ENCODE results near the gene GCKR.

The GCKR gene, protein sequence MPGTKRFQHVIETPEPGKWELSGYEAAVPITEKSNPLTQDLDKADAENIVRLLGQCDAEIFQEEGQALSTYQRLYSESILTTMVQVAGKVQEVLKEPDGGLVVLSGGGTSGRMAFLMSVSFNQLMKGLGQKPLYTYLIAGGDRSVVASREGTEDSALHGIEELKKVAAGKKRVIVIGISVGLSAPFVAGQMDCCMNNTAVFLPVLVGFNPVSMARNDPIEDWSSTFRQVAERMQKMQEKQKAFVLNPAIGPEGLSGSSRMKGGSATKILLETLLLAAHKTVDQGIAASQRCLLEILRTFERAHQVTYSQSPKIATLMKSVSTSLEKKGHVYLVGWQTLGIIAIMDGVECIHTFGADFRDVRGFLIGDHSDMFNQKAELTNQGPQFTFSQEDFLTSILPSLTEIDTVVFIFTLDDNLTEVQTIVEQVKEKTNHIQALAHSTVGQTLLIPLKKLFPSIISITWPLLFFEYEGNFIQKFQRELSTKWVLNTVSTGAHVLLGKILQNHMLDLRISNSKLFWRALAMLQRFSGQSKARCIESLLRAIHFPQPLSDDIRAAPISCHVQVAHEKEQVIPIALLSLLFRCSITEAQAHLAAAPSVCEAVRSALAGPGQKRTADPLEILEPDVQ

DNA sequence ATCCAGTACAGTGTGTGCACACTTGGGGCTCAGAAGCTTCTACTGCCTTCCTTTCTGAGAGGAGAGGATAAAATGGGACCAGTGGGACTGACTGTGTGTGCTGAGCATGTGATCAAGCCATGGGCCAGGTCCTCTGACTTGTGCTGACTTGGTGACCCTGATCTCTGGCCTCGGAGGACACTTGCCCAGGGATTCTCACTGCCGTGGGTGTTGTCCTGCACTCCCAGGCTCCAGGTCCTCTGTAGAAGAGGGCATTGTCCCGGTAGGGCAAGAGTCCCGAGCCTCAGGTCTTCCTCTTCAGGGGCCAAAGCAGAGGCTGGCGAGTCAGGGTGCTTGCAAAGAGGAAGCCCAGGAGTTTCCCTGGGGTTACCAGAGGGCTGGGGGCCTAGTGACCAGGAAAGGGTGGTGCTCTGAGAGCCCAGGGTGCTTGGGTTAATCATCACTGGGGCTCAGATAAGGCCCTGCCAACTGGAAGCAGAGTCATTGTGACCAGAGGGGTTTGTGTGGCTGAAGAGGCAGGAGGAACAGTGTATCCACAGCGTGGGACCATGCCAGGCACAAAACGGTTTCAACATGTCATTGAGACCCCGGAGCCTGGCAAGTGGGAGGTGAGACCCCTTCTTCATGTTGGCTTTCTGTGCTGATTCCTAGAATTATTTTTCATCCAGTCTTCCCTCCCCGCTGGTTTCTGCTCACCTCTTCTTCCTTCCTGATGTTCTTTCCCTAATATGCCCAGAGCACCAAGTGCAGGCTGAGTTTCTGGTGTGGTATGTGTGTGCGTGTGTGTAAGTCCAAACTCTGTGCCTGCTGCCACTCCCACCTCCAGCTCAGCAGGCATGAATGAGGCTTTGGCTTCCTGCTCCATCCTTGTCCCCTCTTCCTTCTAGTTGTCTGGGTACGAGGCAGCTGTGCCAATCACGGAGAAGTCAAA lies at the start of gene GCKR:
Gene GCKR, plus strand, starts transcription at position 483 of the 931 bp plus-strand sequence. Its CDS starts 66 bp downstream, at position 549.
- DNase-seq (ENCODE audit: low read depth), result no peak

DNA sequence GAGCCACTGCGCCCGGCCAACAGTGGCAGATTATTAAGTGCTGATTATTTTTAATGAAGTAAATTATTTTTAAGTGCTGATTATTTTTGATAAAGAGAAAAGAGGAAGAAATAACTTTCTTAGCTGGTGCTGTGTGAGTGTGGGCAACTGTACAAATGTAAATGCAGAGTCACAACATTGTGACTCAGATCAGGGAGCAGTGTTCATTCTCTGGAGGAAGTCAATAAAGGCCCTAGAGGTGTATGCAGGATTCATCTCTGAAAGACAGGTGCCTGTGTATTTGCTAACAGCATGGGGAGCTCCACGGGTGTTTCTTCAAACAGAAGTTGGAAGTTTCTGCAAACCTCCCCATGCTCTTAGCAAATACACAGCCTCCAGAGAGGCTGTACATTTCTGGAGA lies 48.3 kb upstream of the GCKR start:
- DNase-seq (ENCODE audit: low read depth), result no peak

DNA sequence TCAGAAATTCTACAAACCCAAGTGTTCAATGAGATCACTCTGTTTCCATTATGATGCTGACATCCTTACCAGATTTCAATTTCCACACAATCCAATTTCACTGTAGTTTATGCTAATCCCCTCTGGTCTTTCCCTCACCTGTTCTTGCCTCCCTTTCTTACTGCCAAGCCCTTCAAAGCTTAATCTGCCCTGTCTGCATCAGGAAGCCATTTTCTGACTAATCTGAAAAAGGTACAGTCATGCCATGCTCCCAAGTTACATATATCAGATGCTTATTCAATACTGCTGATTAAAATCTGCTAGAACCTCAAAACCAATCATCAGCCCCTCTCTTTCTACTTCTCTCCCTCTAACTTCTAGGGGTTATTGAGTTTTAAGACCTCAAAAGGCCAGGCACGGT lies 45.5 kb upstream of the GCKR start:
- no peak for DNase-seq (ENCODE audit: low read depth)

DNA sequence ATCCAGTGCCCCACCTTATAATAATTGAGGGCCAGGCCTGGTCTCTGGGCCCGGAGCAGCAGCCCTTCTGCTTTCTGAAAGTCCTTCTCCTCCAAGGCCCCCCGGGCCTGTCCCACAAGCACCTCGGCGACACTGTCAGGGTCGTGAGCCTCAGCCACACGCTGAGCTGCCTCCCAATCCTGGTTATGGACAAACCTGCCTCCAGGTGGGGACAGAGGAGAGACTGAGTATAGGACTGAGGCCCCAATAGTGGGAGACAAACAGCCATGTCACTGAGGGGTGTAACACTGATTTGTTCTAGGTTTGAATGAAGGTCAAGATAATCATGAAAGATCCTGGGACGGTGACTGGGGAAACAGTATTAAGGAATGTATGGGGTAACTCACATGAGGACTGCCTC lies 42.7 kb upstream of the GCKR start:
- no peak for DNase-seq (ENCODE audit: low read depth)

DNA sequence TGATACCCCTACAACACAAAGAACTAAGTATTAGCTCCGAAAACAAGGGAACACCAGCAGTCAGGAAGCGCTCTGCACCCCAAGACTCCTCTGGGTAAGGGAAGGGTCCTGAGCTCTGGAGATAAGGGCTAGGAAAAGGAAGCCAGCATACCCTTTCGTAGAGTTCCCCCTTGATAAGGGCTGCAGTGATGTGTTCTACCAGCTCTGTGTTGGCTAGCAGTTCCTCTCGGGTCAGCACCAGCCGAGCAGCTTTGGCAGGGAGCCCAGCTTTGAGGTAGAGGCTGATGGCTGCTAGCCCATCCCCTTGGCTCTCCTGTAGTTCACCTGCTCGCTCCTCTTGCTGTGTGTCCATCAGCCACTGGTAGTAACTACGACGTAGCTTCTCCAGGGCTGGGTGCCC lies 35.5 kb upstream of the GCKR start:
- DNase-seq (ENCODE audit: low read depth), result no peak

DNA sequence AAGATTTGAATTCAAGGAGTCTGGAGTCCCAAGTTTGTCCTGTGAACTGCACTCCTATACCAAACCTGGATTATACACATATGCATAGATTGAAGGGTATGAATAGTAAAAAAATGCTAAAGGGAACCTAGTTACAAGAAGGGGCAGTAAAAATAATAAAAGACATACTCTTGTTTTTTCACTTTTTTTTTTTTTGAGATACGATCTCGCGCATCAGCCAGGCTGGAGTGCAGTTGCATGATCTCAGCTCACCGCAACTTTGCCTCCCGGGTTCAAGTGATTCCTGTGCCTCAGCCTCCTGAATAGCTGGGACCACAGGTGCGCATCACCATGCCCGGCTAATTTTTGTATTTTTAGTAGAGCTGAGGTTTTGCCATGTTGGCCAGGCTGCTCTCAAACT lies 32.2 kb upstream of the GCKR start:
- no peak for DNase-seq (ENCODE audit: low read depth)

DNA sequence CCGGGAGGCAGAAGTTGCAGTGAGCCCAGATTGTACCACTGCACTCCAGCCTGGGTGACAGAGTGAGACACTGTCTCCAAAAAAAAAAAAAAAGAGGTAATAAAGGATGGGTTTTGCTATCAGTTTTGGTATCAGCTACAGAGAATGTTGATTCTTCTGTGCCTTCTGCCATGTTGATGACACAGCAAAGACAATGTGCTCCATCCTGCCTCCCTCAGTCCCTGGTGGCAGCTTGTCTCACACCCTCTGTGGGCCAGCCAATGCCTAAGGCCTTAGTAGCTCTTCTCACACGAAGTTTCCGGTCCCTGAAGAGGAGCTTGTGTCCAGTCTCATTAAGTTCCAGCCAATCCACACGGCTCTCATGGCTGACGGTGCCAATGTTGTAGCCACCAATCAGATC lies 24.7 kb upstream of the GCKR start:
- DNase-seq (ENCODE audit: low read depth), result no peak

DNA sequence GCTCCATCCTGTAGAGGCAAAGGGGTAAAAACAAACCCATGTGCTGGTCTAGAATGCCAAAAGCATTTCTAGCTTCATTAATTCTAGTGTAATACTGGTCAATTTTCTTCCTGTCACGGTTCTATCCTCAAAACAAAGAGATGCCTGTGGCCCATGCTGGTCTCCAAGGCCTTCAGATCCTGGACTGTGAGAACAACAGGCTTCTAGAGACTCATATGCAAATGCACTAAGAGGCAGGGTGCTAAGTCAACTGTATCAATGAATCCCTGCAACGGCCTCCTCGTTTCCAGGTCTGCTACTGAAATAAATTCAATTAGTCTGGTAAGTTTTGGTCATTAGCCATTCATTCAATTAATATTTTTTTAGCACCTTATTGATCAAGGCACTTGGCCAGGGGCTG lies 11.1 kb upstream of the GCKR start:
- no peak for DNase-seq (ENCODE audit: low read depth)

DNA sequence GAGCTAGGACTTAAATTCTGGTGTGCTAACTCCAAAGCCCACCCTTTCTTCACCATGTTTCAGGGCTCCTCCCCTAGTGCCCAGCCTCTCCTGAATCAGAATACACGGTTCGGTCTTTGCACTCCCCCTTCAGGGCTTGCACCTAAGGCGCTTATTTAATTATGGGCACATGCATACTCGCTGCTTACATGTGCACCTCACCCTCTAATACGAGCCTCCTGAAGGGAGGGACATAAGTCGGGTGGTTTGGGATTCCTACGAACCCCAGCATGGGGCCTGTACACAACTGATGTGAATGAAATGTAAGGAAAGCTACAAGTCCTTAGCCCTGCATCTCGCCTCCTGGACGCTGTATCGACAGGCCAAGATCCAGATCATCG lies 7.5 kb upstream of the GCKR start:
- no peak for DNase-seq (ENCODE audit: low read depth)

DNA sequence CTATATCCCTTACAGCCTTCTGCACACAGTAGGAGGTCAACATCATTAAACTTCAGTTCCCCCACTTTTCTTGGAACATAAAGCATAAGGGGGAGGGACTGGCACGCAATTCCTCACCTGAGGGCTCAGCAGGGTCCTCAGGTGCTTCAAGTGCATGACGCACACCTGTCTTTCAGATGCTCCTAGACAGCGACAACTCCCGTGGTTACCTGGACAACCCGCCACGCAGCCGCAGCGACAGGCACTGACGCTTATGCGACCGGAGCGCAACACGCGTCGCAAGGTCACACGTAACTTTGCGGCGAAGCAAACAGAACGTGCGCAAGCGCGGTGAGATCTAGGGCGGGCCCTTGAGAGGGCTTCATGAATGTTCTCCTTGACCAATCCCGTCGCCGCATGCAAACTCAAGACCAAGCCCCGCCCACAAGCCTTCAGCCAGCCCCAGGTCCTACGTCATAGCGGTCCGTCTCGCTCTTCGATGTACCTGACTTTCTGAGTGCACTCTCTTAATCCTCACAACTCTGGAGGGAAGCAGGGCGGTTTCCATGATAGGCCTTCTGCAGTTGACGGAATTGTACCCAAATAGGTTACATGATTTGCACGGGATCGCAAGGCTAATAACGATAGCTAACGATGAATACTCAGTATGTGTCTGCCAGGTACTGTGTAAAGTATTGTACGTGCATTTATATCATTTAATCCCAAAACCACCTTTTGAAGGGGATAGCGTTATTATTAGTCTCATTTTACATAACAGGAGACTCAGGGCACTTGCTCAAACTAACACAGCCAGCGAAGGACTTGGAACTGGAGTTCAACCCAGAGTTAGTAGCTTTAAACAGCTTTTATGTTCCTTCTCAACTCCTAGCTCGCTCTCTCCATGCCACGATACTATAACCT lies 6.9 kb upstream of the GCKR start, which contains the start of gene IFT172:
Gene IFT172, minus strand, starts transcription at position 246 of the 900 bp plus-strand sequence. Its CDS starts 90 bp downstream, at position 156.
- peak; percentile 99 for DNase-seq (ENCODE audit: low read depth)

DNA sequence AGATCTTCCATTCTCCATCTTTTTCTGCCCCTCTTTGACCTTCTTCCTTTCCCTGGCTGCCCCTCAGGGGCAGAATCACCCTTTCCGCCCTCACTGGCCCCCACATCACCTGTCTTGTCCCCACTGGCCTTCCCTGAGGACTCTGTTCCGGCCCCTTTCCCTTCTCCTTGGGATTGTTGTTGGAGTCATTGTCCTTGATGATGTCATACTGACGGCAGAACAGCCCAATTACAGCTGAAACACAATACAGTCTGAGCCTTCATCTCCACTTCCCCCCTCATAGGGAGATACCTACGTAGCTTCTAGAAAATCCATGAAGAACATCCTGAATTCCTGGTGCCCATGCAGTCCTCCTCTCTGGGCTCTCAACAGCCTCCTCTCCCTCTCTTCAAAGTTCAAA lies 4.1 kb upstream of the GCKR start:
- DNase-seq (ENCODE audit: low read depth), result no peak

DNA sequence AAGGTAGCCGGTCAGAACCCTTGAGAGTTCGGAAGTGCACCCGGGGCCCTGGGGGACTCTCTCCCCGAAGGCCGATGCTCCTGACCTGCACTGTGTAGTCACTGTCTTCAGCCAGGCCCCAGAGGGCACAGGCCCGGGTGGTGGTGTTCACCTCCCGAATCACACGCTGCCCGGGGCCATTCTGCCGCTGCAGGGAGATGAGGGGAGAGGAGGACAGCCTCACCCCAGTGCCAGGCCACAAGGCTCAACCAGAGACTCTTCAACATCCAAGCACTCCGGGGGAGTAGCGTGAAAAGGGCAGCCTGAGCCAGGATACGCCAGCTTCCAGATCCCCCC lies 2.7 kb upstream of the GCKR start:
- no peak for DNase-seq (ENCODE audit: low read depth)

DNA sequence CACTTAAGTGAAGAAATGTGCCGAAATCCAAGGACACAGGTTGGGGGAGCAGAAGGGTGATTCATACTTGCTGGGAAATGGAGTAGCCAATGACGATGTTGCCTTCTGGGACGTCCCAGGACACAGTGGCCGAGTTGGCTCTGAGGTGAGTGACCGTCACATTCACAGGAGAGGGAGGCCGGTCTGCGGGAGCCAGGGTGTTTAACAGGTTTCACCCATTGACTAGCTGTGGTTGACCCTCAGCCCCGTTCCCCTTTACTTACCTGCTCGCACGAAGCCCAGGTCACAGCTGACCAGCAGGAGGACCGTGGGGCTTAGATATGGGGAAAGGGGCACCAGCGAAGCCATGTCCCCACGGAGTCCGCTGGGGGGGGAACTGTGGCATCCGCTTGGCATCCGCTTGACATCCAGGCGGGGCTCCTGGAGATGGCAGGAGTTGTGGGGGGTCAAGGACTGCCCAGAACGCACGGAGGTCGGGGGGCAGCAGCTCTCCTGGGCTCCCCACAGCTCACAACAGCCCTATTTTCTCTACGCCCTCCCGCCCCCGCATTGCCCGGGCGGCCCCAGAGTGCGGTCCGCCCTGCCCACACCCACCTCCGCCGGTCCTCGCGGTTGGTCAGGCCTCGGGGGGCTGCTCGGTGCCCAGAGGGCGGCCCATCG lies 2.2 kb upstream of the GCKR start:
- DNase-seq (ENCODE audit: low read depth), result no peak

DNA sequence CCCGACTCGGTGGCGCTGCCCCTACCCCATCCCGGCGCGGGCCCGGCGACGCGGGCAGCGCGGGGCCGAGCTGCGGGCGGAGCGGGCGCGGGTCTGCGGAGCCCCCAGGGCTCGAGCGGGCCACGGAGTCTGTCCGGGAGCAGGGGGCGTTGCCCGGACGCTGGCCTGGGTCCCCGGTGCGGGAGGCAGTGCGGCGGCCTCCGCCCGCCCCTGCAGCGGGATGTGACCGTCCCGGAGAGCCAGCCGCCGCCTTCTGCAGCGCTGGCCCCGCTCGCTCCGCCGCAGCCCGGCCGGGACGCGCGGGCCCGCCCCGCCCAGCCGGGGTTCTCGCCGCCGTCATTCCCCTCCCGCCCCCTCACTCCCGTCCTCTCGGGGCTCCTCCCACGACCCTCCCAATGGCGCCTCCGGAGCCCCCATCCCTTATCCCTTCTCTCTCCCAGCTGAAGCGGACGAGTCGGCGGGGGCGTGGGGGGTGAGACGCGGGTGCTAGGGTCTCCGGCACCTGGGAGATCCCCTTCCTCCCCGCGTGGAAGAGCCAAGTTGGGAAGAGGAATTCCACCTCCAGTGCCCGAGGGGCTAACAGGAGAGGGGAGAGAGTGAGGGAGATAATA lies 1.6 kb upstream of the GCKR start, which contains the start of gene FNDC4:
Gene FNDC4, minus strand, starts transcription at position 257 of the 611 bp plus-strand sequence. CDS start 521 bp downstream, outside the sequence.
- DNase-seq (ENCODE audit: low read depth), result no peak

DNA sequence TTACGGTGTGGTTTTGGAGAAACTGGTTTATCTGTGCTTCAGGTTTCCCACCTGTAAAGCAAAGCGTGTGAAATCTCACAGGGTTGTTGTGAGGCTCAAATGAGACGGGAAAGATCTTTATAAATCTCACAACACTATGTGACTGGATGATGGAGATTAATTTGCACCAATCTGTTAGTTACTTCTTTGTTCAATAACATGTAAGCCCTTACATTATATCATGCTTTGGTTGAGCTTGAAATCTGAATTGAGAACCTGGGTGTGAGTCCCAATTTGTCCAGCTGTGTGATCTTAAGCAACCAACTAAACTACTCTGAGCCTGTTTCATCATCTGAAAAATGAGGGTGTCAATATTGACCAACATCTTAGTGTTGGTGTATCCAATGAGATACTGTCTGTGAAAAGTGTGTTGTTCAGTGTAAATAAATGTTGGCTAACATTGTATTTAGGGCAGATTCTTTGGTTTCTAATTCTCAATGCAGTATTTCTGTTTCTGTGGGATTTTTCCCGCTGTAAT lies 741 bp upstream of the GCKR start:
- no peak for DNase-seq (ENCODE audit: low read depth)

DNA sequence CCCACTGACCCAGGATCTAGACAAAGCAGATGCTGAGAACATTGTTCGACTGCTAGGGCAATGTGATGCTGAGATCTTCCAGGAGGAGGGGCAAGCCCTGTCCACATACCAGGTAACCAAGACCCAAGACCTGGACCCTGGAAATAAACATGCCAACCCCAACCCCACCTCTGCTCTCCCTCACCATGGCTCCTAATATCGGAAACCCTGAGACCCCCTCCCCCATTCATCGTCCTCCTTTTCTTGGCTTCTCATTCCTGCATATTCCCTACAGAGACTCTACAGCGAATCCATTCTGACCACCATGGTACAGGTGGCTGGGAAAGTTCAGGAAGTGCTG lies 619 bp downstream of the GCKR start:
- no peak for DNase-seq (ENCODE audit: low read depth)

DNA sequence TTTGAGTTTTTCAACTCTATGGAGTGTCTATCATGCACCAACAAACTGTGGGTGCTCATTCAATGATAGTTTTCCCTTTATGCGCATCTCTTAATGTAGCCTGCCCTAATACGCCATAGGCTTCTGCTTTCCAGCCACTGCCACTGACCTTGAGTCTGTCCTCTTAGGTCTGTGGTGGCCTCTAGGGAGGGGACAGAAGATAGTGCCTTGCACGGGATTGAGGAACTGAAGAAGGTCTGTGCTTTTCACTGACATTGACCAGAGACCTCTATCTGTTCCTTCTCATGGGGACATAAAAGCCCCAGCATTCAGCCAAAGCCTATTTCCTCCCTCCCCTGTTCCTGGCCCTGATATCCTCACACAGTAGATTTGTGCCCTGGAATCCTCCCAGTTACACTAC lies 2.3 kb downstream of the GCKR start:
- no peak for DNase-seq (ENCODE audit: low read depth)

DNA sequence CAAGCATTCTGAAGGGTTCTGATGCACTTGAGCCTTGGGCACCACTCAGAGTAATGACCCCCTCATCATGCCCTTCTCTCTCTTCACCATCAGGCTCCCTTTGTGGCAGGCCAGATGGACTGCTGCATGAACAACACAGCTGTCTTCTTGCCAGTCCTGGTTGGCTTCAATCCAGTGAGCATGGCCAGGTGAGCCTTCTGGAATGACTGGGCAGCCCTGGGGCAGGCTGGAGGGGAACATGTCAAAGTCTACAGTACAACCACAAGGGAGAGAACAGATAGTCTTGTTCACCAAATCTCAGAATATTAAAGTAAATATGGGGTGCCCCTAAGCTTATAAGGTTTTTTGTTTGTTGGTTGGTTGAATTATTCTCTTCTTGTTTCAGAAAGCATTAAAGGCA lies 4.4 kb downstream of the GCKR start:
- no peak for DNase-seq (ENCODE audit: low read depth)

DNA sequence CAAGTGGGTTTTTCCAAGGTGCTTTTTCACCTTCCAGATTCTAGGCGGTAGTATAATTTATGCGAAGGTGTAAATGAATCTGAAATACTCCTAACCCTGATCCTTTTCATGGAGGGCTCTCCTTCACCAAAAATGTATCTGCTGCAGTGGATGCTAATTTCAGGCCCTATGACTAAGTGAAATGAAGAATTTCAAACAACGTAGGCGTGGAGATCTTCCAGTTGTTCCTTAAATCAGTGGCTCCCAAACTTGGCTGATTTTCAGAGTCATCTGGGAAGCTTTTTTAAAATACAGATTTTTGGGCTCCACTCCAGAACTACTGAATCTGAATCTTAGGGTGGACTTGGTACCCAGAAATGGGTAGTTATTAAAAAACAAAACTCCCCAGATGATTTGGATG lies 5.5 kb downstream of the GCKR start:
- DNase-seq (ENCODE audit: low read depth), result no peak

DNA sequence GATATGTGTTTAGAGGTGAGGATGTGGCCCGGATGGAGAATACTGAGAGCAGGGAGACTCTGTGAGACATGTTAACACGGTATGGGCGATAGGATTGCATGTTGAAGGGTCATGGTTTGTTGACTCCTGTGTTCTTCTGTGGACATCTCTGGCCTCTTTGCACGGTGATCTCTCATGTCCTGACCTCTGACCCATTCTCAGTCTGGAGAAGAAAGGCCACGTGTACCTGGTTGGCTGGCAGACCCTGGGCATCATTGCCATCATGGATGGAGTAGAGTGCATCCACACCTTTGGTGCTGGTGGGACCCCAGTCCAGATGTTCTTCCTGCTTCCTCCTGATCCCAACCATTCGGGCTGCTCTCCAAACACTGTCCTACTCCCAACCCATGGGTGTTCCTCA lies 9.9 kb downstream of the GCKR start:
- DNase-seq (ENCODE audit: low read depth), result no peak

DNA sequence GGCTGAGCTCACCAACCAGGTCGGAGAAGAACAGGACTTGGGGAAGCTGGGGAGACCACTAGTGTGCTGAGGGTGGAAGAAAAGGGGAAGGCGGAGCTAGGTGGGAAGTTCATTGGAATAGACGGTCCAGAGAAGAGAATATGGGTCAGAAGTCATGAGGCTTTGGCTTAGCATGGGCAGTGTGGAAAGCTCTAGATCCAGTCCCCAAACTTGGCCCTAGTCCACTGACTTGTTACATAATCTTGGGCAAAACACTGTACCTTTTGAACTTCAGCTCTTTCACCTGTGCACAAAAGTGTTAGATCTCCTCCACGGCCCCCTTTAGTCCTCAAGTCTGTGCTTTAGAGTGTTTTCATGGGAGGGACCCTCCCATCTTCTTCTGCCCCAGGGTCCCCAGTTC lies 10.7 kb downstream of the GCKR start:
- DNase-seq (ENCODE audit: low read depth), result no peak
